Stimulated activated CD4-positive, alpha-beta T cell treated with anti-CD3 and anti-CD28 coated beads, TNF-alpha, amount 100 ng/mL, for 4 hours (primary cell): ENCODE results near the gene CEP85L.

Source experiments
- DNase-seq, 3 experiments: peaks; one replicate each; pipeline ENCODE4 v3.0.0-alpha.2; 2020; ENCODE audit warnings: low read depth in 3 of 3

Gene CEP85L

GRCh38 chr6:118651282-118652050 lies at the start of gene CEP85L:
Gene CEP85L (minus strand): TSS chr6:118651591. CDS start chr6:118651269, 322 bp downstream.
- peak; percentile 82 to 90 (median 86) for DNase-seq

- no peak for DNase-seq
Measured at GRCh38 chr6:118700531-118700930, 49.1 kb upstream of the CEP85L start.

GRCh38 chr6:118697554-118697953 lies 46.2 kb upstream of the CEP85L start:
- no peak for DNase-seq

- DNase-seq = no peak
Measured at GRCh38 chr6:118696271-118696670, 44.9 kb upstream of the CEP85L start.

GRCh38 chr6:118693562-118693961 lies 42.2 kb upstream of the CEP85L start:
- DNase-seq = no peak

GRCh38 chr6:118685823-118686449 lies 34.5 kb upstream of the CEP85L start:
- no peak for DNase-seq

GRCh38 chr6:118683881-118684872 lies 32.8 kb upstream of the CEP85L start:
- DNase-seq = no peak

GRCh38 chr6:118680452-118681095 lies 29.2 kb upstream of the CEP85L start:
- DNase-seq = no peak

GRCh38 chr6:118679327-118679901 lies 28.0 kb upstream of the CEP85L start:
- DNase-seq = no peak

- no peak for DNase-seq
Measured at GRCh38 chr6:118678866-118679265, 27.5 kb upstream of the CEP85L start.

GRCh38 chr6:118677193-118677592 lies 25.8 kb upstream of the CEP85L start:
- DNase-seq = no peak

- DNase-seq = no peak
Measured at GRCh38 chr6:118675225-118675624, 23.8 kb upstream of the CEP85L start.

- DNase-seq = no peak
Measured at GRCh38 chr6:118674772-118675171, 23.4 kb upstream of the CEP85L start.

GRCh38 chr6:118672678-118673077 lies 21.3 kb upstream of the CEP85L start:
- no peak for DNase-seq

- DNase-seq = no peak
Measured at GRCh38 chr6:118669561-118669960, 18.2 kb upstream of the CEP85L start.

GRCh38 chr6:118668761-118669385 lies 17.5 kb upstream of the CEP85L start:
- no peak for DNase-seq

- DNase-seq = no peak
Measured at GRCh38 chr6:118667988-118668387, 16.6 kb upstream of the CEP85L start.

GRCh38 chr6:118665011-118665410 lies 13.6 kb upstream of the CEP85L start:
- no peak for DNase-seq

GRCh38 chr6:118663993-118664985 lies 12.9 kb upstream of the CEP85L start:
- no peak for DNase-seq

GRCh38 chr6:118661831-118662230 lies 10.4 kb upstream of the CEP85L start:
- no peak for DNase-seq
